Dedifferentiated amniotic fluid mesenchymal stem cell (primary cell): ENCODE measurements around the gene CXCL3.

Experiments used
- DNase-seq: peaks from one replicate; pipeline ENCODE4 v3.0.0-alpha.2; 2016; ENCODE audit errors: extremely low spot score

The CXCL3 gene

GRCh38 chr4:74055498-74055897 is 17.0 kb upstream of the CXCL3 start:
- no peak for DNase-seq

DNA sequence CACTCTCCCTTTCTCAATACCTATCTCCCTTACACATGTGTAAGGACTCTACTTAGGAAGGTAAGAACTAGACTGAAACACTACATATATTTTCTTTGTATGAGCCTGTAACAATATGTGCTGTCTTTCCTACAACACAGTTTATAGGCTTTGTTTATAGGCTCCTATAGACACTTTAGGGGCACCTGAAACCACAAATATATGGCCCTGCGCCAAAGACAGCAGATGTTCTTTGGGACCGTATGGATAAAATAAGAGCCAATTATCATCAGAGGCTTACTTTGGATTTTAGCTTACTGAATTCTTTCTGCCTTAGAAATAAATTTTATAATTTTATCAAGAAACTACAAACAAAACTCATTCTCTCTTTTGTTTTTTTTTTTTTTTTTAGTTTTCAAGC is 16.6 kb upstream of the CXCL3 start:
- DNase-seq, result no peak

- no peak for DNase-seq
Measured at GRCh38 chr4:74054483-74055047, 16.1 kb upstream of the CXCL3 start.

DNA sequence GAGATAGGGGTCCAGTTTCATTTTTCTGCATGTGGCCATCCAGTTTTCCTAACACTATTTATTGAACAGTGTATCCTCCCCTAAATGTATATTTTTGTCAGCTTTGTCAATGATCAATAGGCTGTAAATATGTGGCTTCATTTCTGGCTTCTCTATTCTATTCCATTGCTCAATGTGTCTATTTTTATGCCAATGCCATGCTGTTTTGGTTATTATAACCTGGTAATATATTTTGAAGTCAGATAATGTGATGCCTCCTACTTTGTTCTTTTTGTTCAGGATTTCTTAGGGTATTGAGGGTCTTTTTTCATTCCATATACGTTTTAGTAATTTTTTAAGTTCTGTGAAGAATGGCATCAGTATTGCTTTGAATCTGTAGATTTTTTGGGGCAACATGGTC is 8.7 kb upstream of the CXCL3 start:
- no peak for DNase-seq

- DNase-seq, result no peak
Measured at GRCh38 chr4:74045772-74046171, 7.3 kb upstream of the CXCL3 start.

DNA sequence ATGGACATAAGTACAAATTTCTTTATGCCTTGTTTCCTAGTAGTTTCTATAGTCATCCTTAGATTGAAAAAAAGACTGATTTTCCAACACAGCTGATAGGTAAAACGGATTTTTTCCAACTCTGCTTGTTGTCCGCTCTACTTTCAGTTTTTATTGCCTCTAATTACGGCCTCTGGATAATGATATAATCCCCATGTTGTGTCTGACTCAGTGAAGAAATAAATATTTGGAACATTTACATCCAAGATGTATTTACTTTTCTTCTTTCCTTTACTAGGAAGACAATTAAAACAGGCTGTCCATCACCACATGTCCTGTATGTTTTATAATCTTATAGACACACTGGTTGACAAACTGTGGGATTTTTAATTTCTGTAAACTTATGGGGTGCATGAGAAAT is 6.8 kb upstream of the CXCL3 start:
- DNase-seq, result no peak

DNA sequence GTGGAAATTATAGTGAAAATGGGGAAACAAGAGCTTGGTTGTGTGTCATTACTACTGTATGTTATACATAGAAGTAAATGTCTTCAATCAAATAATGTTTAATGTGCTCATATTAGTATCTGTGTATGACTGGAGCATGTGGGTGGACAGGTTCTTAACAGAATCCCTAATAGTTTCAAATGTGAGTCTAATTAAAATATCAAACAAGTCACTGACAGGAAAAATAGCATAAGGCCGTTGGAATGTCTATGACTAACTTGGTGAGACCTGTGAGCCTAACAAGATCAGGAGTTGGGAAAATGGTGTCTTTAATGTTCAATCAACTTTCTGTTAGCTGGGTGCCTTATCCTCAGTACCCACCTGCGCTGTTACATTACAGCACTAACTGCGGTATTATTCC is 6.2 kb upstream of the CXCL3 start:
- DNase-seq, result no peak

DNA sequence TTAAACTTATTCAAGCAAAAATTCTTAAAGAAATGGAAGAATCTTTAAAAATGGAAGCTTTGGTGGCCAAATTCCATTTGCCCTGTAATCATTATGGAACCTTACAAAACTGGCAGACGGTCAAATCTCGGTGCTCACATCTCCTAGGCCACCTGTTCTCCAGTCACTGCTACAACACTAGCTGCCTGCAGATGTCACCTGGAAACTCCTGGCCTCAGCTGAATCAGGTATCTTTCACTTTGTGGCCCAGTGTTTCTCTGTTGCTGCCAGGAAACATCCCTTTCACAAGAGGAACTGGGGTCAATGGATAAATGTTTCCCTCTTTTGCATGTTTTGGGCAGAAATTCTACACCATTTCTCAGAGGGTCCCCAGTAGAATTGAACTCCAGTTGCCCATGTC is 4.2 kb upstream of the CXCL3 start:
- no peak for DNase-seq

- DNase-seq, result no peak
Measured at GRCh38 chr4:74041418-74041817, 2.9 kb upstream of the CXCL3 start.

- no peak for DNase-seq
Measured at GRCh38 chr4:74039315-74039763, 850 bp upstream of the CXCL3 start.

GRCh38 chr4:74038086-74038424 is 434 bp downstream of the CXCL3 start:
- no peak for DNase-seq

GRCh38 chr4:74037076-74037955 is 1.2 kb downstream of the CXCL3 start:
- DNase-seq, result no peak

DNA sequence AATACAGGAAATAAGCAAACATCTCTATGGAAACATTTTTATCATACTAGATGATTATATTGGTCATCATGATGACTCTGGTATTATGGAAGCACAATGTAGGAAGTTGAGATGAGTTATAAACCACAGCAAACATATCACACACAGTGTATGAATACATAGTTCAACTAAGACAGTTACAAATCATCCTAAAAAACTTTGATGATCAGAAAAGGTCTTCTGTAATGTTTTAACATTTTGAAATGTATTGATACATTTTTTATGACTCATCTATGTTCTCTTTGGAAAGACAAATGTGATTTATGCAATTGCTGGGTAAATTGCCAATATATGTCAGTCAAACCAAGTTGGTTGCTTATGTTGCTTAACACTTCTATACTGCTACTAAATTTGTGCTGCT is 4.8 kb downstream of the CXCL3 start:
- no peak for DNase-seq

- no peak for DNase-seq
Measured at GRCh38 chr4:74032064-74032463, 6.4 kb downstream of the CXCL3 start.

DNA sequence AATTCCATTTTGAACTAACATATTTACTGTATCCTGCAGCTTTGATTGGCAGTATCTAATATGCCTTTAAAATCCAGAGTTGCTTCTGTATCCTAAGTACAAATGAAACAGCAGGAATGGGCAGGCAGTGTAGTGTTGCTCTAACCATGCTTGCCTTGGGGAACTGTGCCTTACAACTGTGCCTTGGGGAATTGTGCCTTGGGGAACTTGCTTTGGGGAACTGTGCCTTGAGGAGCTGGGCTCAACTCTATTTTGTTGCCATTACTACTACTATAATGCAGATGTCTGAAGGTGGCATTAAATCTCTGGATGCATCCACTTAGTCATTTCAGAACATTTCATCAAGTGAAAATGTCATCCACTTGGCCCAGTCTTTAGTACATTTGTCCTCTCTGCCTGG is 6.9 kb downstream of the CXCL3 start:
- no peak for DNase-seq

DNA sequence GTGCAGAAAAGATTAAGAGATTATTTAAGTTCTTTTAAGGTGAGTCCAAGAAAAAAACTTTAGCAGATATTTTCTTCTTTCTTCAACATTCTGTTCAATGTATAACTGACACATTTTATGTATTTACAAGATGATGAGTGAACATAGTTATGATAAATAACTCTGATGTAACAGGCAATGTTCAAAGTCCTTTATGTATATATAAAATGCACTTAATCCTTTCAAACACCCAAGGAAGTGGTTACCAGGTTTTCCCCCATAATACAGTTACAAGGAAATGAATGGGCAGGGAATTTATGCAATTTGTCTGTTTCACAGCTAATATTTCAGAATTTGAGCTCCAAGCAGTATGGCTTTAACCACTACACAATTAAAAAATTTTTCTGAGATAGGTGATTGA is 8.2 kb downstream of the CXCL3 start:
- no peak for DNase-seq

DNA sequence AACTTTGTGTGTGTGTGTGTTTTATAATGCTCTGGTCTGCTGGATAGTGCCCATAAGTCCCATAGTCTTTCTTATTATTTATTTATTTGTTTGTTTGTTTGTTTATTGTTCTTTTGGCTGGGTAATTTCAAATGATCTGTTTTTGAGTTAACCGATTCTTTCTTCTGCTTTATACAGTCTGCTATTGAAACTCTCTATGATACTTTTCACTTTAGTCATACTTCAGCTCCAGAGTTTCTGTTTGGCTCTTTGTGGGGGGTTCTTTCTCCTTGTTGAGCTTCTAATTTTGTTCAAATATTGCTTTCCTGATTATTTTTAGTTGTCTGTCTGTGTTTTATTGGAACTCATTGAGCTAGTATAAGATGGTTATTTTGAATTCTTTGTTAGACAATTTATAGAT is 10.0 kb downstream of the CXCL3 start:
- no peak for DNase-seq

DNA sequence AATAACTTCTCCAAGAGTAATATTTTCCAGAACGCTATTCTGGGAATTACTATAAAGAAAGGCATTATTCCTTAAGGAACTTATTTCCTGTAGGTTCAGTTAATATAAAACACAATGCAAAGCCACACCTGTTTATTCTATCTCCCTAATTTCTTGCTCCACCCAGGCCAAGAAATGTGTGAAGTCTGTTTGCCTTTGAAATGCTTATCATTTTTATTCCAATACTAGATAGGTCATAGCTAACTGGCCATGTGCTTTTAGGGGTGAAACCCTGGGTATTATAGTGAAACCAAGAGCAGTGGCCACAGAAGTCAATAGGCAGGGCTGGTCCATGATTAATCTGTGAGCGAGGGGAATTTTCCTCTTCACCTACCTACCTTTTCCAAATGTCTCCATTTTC is 14.8 kb downstream of the CXCL3 start:
- DNase-seq, result no peak

- DNase-seq, result no peak
Measured at GRCh38 chr4:74021601-74022000, 16.9 kb downstream of the CXCL3 start.

GRCh38 chr4:74018771-74019170 is 19.7 kb downstream of the CXCL3 start:
- DNase-seq, result no peak

DNA sequence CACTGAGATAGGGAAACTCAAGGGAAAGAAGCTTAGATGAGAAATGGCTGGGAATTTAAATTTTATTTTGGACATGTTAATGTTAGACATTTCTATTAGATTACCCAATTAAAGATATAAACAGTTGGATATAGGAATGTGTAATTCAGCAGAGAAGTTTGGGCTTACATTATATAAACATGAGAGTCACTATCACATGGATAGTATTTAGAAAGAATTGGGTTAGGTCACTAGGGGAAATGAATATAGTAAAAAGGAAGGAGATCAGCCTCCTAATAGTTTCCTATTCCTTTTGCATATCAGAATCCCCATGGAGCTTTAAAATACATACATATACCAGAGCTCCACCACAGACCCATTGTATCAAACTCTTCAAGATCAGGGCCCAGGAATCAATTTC is 20.4 kb downstream of the CXCL3 start:
- DNase-seq, result no peak

DNA sequence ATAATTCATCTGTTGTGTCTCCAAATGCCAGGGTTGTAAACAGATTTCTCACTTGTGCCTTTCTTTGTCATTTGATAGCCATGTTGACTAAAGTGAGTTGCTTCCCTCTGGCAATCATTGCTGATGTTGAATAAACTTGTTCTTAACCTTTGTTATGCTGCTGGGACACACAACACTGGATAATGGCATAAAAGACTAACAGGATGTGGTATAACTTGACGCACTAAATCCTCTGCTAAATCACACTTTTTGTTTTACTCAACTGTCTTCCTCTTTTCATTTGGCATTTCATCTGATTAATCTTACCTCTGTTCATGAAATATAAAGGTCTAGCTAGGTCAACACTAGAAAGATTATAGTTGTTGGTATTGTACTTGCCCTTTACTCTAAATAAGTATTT is 22.4 kb downstream of the CXCL3 start:
- DNase-seq, result no peak

DNA sequence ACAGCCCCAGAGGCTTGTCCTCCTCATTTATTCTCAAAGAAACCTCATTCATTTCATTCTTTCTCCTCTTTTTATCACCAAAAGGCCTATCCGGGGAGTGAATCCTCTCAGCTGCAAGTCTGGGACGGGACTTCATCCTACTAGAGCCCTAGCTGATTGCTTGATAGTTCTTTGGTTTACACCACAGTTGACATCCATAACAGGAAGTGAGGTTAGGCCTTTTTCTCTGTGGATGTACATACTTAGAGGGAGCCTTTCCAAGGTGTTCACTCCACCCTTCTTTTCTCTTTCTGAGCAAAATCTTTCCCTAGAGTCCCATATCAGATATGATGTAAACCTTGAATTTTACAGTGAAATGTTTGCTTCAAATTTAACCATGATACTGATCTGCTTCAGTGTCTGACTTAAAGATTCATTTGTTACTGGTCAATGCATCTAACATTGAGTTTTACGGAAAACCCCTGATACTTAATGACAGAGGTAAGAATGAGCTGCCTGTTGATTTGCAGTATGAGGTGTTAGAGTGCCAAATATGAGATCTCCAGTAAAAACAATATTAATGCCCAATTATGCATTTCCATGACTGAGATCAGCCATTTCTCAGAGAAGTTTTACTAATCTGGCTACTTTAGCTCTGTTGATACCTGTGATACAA is 23.2 kb downstream of the CXCL3 start:
- no peak for DNase-seq
